Peyer's patch (tissue), 4 donors: ENCODE measurements around the gene NUDCD3. TPM values are rescaled to one million over a fixed set of nuclear protein-coding genes. Genes with fewer than 3 reads are reported as not detected.
A peak's percentile ranks its signal among the peaks of the same experiment; 100 is the strongest.
"Not testable (repeated sequence)": the region's sequence is repeated elsewhere in the genome, so short reads cannot be mapped to it uniquely, and the experiment has no call there.

Source experiments
- DNase-seq, 3 donors: peaks; one replicate each; pipeline ENCODE4 v3.0.0-alpha.2; 2017 to 2019
- H3K27ac ChIP-seq, 4 donors: fragments of 200-600 bp; sonication (generic); one replicate each; pipeline ENCODE4 v1.5.1; 2016 to 2019
- H3K27me3 ChIP-seq, 2 donors: fragments of 200-600 bp; sonication (generic); one replicate each; pipeline ENCODE4 v1.5.1; 2019
- H3K36me3 ChIP-seq, 3 donors: fragments of 200-600 bp; sonication (generic); one replicate each; pipeline ENCODE4 v1.5.1; 2016 to 2019
- H3K4me1 ChIP-seq, 4 donors: fragments of 200-600 bp; sonication (generic); one replicate each; pipeline ENCODE4 v1.5.1; 2016 to 2019
- H3K4me3 ChIP-seq, 4 donors: fragments of 200-600 bp; sonication (generic); 1 replicate in 3 of 4; 2 replicates in 1 of 4; pipeline ENCODE4 v1.5.1; 2016 to 2019; ENCODE audit warnings: mild to moderate bottlenecking in 1 of 4
- H3K9me3 ChIP-seq, 4 donors: fragments of 200-600 bp; sonication (generic); one replicate each; pipeline ENCODE4 v1.5.1; 2016 to 2019; ENCODE audit warnings: mild to moderate bottlenecking in 1 of 4
- POLR2A ChIP-seq, 2 donors: fragments of 450-650 bp; IDR thresholded peaks; one replicate each; pipeline ENCODE4 v1.5.1; 2017; ENCODE audit warnings: antibody characterized with exemption in 2 of 2, mild to moderate bottlenecking in 2 of 2, moderate library complexity in 2 of 2
- total RNA-seq, 4 donors: library from RNA; depleted of rRNA; stranded (reverse); fragments of >200 nt; gene quantifications; one replicate each; pipeline ENCODE4 v1.1.0, GENCODE V29; 2016
- TF ChIP-seq, protein P1 (sequence below), 6 experiments: fragments of 450-650 bp in 4 of 6; fragments of 200-600 bp in 2 of 6; sonication (generic) in 1 of 6; IDR thresholded peaks; one replicate each; pipeline ENCODE4 v1.5.1; 2017 to 2019; ENCODE audit warnings: antibody characterized with exemption in 6 of 6, mild to moderate bottlenecking in 3 of 6, moderate library complexity in 1 of 6

NUDCD3 gene
- total RNA-seq, 4 donors from 2014 or later, result 32.9 to 61.9 (median 44.1) TPM

DNA sequence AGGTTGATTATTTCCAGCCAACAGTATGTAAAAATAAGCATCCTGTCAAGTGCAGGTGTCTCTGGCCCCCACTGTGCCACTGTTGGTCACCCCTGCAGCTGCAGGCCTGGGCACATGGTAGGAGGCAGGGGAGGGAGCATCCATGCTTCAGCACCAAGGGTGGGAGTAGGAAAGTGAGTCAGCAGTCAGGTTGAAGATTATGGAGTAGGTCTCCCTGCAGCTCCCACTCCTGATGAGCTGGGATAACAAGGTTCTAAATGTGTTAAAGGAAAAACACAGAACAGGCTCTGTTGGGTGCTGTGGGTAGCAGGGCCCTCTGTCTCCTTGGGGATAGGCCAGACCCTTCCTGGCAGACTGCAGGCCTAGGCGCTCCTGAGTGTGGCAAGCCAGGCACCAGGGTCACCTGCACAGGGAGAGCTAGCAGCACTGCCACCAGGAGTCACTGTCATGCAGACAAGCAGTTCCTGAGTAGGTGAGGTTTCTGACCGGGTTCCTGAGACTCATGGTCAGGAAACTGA is 59.3 kb downstream of the NUDCD3 start:
- Histone ChIP-seq H3K27ac (no peak overlapping the region), H3K36me3 (peaks cover 0 to 8% (median 0%) of the 10 kb centered on the region in 3 donors), H3K9me3 (no peaks in the 10 kb centered on the region), H3K27me3 (no peaks in the 10 kb centered on the region), H3K4me1 (no peaks in the 10 kb centered on the region), H3K4me3 (no peak overlapping the region)
- TF ChIP-seq POLR2A (IDR thresholded peaks at IDR 0.05), result no peak
- TF ChIP-seq, protein P1, sequence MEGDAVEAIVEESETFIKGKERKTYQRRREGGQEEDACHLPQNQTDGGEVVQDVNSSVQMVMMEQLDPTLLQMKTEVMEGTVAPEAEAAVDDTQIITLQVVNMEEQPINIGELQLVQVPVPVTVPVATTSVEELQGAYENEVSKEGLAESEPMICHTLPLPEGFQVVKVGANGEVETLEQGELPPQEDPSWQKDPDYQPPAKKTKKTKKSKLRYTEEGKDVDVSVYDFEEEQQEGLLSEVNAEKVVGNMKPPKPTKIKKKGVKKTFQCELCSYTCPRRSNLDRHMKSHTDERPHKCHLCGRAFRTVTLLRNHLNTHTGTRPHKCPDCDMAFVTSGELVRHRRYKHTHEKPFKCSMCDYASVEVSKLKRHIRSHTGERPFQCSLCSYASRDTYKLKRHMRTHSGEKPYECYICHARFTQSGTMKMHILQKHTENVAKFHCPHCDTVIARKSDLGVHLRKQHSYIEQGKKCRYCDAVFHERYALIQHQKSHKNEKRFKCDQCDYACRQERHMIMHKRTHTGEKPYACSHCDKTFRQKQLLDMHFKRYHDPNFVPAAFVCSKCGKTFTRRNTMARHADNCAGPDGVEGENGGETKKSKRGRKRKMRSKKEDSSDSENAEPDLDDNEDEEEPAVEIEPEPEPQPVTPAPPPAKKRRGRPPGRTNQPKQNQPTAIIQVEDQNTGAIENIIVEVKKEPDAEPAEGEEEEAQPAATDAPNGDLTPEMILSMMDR (IDR thresholded peaks at IDR 0.05), result peak in 2 of 6 experiments; percentile 4 to 16
- peak in 1 of 3 donors; percentile 57 for DNase-seq

DNA sequence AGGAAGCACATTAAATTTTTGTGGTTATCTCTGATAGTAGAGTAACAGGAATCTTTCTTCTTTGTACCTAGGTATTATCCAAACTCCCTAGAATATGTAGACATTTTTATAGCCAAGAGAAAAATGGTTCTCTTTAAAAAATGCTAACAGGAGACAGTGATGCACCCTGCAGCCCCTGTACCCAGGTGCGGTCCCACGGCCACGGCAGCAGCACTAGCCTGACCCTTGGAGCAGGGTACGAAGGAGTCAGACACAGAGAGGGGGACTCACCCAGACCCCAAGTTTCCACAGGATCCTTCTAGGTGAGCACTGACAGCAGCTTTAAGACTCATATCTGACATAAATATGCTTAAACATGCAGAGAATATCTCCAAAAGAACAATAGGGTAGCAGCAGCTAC is 60.4 kb downstream of the NUDCD3 start:
- Histone ChIP-seq H3K9me3 (no peaks in the 10 kb centered on the region), H3K4me3 (no peak overlapping the region), H3K27ac (no peak overlapping the region), H3K4me1 (no peaks in the 10 kb centered on the region), H3K27me3 (no peaks in the 10 kb centered on the region), H3K36me3 (peaks cover 0 to 19% (median 0%) of the 10 kb centered on the region in 3 donors)
- TF ChIP-seq, protein P1 (IDR thresholded peaks at IDR 0.05), result no peak
- no peak for TF ChIP-seq POLR2A (IDR thresholded peaks at IDR 0.05)
- DNase-seq, result no peak

DNA sequence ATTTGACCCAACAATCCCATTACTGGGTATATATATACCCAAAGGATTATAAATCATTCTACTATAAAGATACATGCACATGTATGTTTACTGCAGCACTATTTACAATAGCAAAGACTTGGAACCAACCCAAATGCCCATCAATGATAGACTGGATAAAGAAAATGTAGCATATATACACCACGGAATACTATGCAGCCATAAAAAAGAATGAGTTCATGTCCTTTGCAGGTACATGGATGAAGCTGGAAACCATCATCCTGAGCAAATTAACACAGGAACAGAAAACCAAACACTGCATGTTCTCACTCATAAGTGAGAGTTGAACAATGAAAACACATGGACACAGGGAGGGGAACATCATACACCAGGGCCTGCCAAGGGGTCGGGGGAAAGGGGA is 65.7 kb downstream of the NUDCD3 start:
- H3K4me3 ChIP-seq, H3K9me3 ChIP-seq, H3K27ac ChIP-seq, H3K27me3 ChIP-seq, DNase-seq, H3K4me1 ChIP-seq: not testable (repeated sequence)
- peaks cover 0 to 25% (median 0%) of the 10 kb centered on the region in 3 donors for H3K36me3 ChIP-seq

DNA sequence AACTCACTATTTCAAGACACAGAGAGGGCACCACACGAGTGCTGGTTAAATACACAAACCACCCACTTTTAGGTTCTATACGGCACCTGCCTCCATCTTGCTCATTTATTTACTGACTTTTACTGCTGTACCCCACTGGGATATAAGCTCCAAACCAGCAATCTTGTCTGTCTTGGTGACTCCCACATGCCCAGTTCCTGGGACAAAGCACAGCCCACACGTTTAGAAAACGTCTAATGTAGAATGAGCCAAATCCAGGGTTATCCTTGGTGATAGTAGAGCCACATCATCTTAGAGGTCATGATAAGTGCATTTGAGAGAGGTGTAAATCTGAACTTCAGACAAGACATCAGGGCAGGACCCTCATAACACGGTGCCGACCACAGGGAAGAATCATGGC is 73.5 kb downstream of the NUDCD3 start:
- Histone ChIP-seq H3K27ac (no peak overlapping the region), H3K27me3 (no peaks in the 10 kb centered on the region), H3K9me3 (peaks cover 0 to 1% (median 0%) of the 10 kb centered on the region in 4 donors), H3K36me3 (peaks cover 0 to 24% (median 0%) of the 10 kb centered on the region in 3 donors), H3K4me1 (no peaks in the 10 kb centered on the region), H3K4me3 (no peak overlapping the region)
- DNase-seq, result no peak
- no peak for TF ChIP-seq POLR2A (IDR thresholded peaks at IDR 0.05)
- TF ChIP-seq, protein P1 (IDR thresholded peaks at IDR 0.05), result no peak

DNA sequence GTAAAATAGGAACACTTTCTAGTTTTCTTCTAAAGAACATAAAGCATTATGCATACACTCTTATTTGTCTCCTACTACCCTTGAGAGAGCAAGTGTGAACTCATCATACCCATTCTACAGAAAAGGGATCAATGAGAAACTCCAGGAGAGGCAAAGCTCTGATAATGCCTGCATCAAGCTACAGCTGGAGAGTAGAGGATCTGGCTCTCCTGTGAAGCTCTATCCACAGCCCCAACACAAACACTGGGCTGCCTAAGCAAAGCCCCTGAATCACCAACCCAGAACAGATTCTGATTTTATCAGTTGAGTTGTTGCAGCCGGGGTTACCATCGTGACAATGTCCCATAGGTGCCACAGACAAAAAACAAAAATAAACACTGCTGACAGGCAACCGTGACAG is 74.9 kb downstream of the NUDCD3 start:
- no peaks in the 10 kb centered on the region for H3K4me1 ChIP-seq
- H3K4me3 ChIP-seq, result no peak overlapping the region
- H3K27me3 ChIP-seq, result no peaks in the 10 kb centered on the region
- H3K9me3 ChIP-seq, result peaks cover 0 to 6% (median 0%) of the 10 kb centered on the region in 4 donors
- no peak for DNase-seq
- H3K36me3 ChIP-seq, result peaks cover 0 to 28% (median 0%) of the 10 kb centered on the region in 3 donors
- TF ChIP-seq, protein P1 (IDR thresholded peaks at IDR 0.05), result no peak
- TF ChIP-seq POLR2A (IDR thresholded peaks at IDR 0.05), result no peak
- no peak overlapping the region for H3K27ac ChIP-seq

DNA sequence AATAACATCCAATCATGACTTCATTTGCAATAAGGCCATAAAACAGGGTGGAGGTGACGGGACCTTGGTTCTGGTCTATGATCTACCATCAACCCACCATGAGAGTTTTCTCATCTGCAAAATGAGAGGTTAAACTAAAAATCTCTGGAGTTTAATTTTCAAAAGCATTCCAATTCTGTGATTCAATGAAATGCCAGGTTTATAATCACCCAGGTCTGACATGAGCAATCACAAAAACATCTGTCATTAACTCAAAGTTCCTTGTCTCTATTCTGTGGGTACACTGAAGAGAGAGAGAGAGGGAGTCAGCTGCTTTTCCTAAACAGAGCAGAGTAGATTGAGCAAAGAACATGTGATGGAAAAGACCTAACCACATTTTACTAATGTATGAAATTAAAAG is 75.4 kb downstream of the NUDCD3 start:
- H3K36me3 ChIP-seq, result peaks cover 0 to 28% (median 0%) of the 10 kb centered on the region in 3 donors
- no peak for DNase-seq
- no peaks in the 10 kb centered on the region for H3K27me3 ChIP-seq
- H3K4me1 ChIP-seq, result no peaks in the 10 kb centered on the region
- TF ChIP-seq, protein P1 (IDR thresholded peaks at IDR 0.05), result no peak
- no peak for TF ChIP-seq POLR2A (IDR thresholded peaks at IDR 0.05)
- no peak overlapping the region for H3K4me3 ChIP-seq
- no peak overlapping the region for H3K27ac ChIP-seq
- H3K9me3 ChIP-seq, result peaks cover 0 to 6% (median 0%) of the 10 kb centered on the region in 4 donors
